Measurements from ENCODE around the gene OR52B2. TPM values are rescaled to one million over a fixed set of nuclear protein-coding genes. Genes with fewer than 3 reads are reported as not detected.

Gene OR52B2
- total and polyA plus RNA-seq, 9 of the 15 experiments (the other 6 are each of a cell fraction or from before 2014, with no cell fraction given) = not detected

GRCh38 chr11:6209801-6210200, 39.7 kb upstream of the OR52B2 start:
- 94% methylated on average over 12 of the region's 12 CpGs for WGBS (ENCODE audit: insufficient coverage, low coverage, missing lambda C conversion rate)
- BruUV-seq (replicated peaks) = no TSS peak
- no peak for TF ChIP-seq ZBED1 (IDR thresholded peaks at IDR 0.05)
- no peak for TF ChIP-seq ZSCAN29 (IDR thresholded peaks at IDR 0.05)
- TF ChIP-seq BHLHE40 (IDR thresholded peaks at IDR 0.05; ENCODE audit: low read length) = no peak
- no peak for TF ChIP-seq KAT2B (IDR thresholded peaks at IDR 0.05; ENCODE audit: low read depth, low read length)
- Histone ChIP-seq H3K9ac (ENCODE audit: insufficient read depth in 1 of 2, low read depth in 2 of 2, low read length in 2 of 2) (no peak overlapping the region), H3K27ac (ENCODE audit: extremely low read depth, low read depth, low read length) (no peak overlapping the region), H3K36me3 (ENCODE audit: control insufficient read depth, insufficient read depth, low read length) (peaks cover 42% of the 10 kb centered on the region; the same call in 2 of the 3 replicates), H2AFZ (ENCODE audit: low read depth, low read length) (no peak overlapping the region), H3K79me2 (ENCODE audit: control insufficient read depth, insufficient read depth, low read length) (no peaks in the 10 kb centered on the region), H3K4me1 (replicated peaks in 1 of 2; ENCODE audit: control insufficient read depth in 2 of 2, insufficient read depth in 2 of 2, low read length in 2 of 2) (peaks cover 0 to 3% of the 10 kb centered on the region in 2 experiments; a peak in 1 of 5 replicates), H3K9me1 (ENCODE audit: control insufficient read depth, insufficient read depth, low read length) (no peaks in the 10 kb centered on the region), H3K4me3 (no peak overlapping the region), H3K4me2 (ENCODE audit: insufficient read depth, low read length) (no peak overlapping the region), H3K9me3 (replicated peaks; ENCODE audit: control insufficient read depth, insufficient read depth, low read depth, low read length) (no peaks in the 10 kb centered on the region), H3K27me3 (ENCODE audit: control insufficient read depth in 2 of 2, insufficient read depth in 2 of 2, low read length in 2 of 2) (no peaks in the 10 kb centered on the region), H4K20me1 (replicated peaks; ENCODE audit: control insufficient read depth, insufficient read depth, low read length) (no peaks in the 10 kb centered on the region)
- ChIA-PET POLR2A (no interaction called here), CTCF (ENCODE audit: low intra/inter-chr PET ratio) (no interaction called here)
- no peak for ATAC-seq
- FAIRE-seq = no peak
- DNase-seq (ENCODE audit: extremely low read depth in 1 of 4, low spot score in 3 of 4) = no peak
- intact Hi-C loops (cut with micrococcal nuclease) = no loop called here
- in situ Hi-C loops (cut with MboI) = no loop called here

- Histone ChIP-seq H3K4me1 (replicated peaks in 1 of 2; ENCODE audit: control insufficient read depth in 2 of 2, insufficient read depth in 2 of 2, low read length in 2 of 2) (no peaks in the 10 kb centered on the region), H3K4me3 (no peak overlapping the region), H3K9me1 (ENCODE audit: control insufficient read depth, insufficient read depth, low read length) (no peaks in the 10 kb centered on the region), H3K27ac (ENCODE audit: extremely low read depth, low read depth, low read length) (no peak overlapping the region), H3K9me3 (replicated peaks; ENCODE audit: control insufficient read depth, insufficient read depth, low read depth, low read length) (no peaks in the 10 kb centered on the region), H4K20me1 (replicated peaks; ENCODE audit: control insufficient read depth, insufficient read depth, low read length) (no peaks in the 10 kb centered on the region), H3K36me3 (ENCODE audit: control insufficient read depth, insufficient read depth, low read length) (peaks cover 23% of the 10 kb centered on the region; the same call in 2 of the 3 replicates), H3K4me2 (ENCODE audit: insufficient read depth, low read length) (no peak overlapping the region), H3K27me3 (ENCODE audit: control insufficient read depth in 2 of 2, insufficient read depth in 2 of 2, low read length in 2 of 2) (no peaks in the 10 kb centered on the region), H3K9ac (ENCODE audit: insufficient read depth in 1 of 2, low read depth in 2 of 2, low read length in 2 of 2) (no peak overlapping the region), H2AFZ (ENCODE audit: low read depth, low read length) (no peak overlapping the region), H3K79me2 (ENCODE audit: control insufficient read depth, insufficient read depth, low read length) (no peaks in the 10 kb centered on the region)
- DNase-seq (ENCODE audit: extremely low read depth in 1 of 4, low spot score in 3 of 4) (no peak), ATAC-seq (no peak), FAIRE-seq (no peak)
- intact Hi-C loops (cut with micrococcal nuclease) (no loop called here), in situ Hi-C loops (cut with MboI) (no loop called here)
- no peak for TF ChIP-seq FOXJ3 (CRISPR knock-in tag; IDR thresholded peaks at IDR 0.05)
- TF ChIP-seq CHAMP1 (IDR thresholded peaks at IDR 0.05) = no peak
- no peak for TF ChIP-seq ZBTB49 (CRISPR knock-in tag; IDR thresholded peaks at IDR 0.05; ENCODE audit: borderline replicate concordance)
- TF ChIP-seq CREB3 (tag; conservative IDR thresholded peaks at IDR 0.05; ENCODE audit: low read depth) = no peak
- no peak for TF ChIP-seq ZNF707 (CRISPR knock-in tag; conservative IDR thresholded peaks at IDR 0.05)
- POLR2A ChIA-PET = interaction anchor here (0.9 kb wide), 1 partner anchor 14 kb away, joined by 3 read pairs; no protein-coding TSS in a partner anchor
- no TSS peak for BruUV-seq (replicated peaks)
- whole genome bisulfite sequencing (ENCODE audit: insufficient coverage, low coverage, missing lambda C conversion rate) = 77% methylated on average over 3 of the region's 3 CpGs
- CTCF ChIA-PET (ENCODE audit: low intra/inter-chr PET ratio) = no interaction called here
These were observed 36.5 kb upstream of the OR52B2 start for GRCh38 chr11:6206456-6207180.

Data from K562 (cell line).